Femur (tissue), 1 donor: ENCODE results near the gene RGS17.

Source experiments
- DNase-seq: peaks from one replicate; pipeline ENCODE4 v3.0.0-alpha.2; 2017

The RGS17 gene

GRCh38 chr6:153081914-153082313 lies 49.2 kb downstream of the RGS17 start:
- DNase-seq = no peak

GRCh38 chr6:153076431-153076830 lies 54.7 kb downstream of the RGS17 start:
- no peak for DNase-seq

GRCh38 chr6:153074761-153075160 lies 56.3 kb downstream of the RGS17 start:
- DNase-seq = no peak

GRCh38 chr6:153073841-153074240 lies 57.2 kb downstream of the RGS17 start:
- no peak for DNase-seq

- no peak for DNase-seq
Observed at GRCh38 chr6:153070756-153071155, 60.3 kb downstream of the RGS17 start.

GRCh38 chr6:153069897-153070296 lies 61.2 kb downstream of the RGS17 start:
- no peak for DNase-seq

GRCh38 chr6:153065222-153065621 lies 65.9 kb downstream of the RGS17 start:
- DNase-seq = no peak

- no peak for DNase-seq
Observed at GRCh38 chr6:153063936-153064335, 67.1 kb downstream of the RGS17 start.

GRCh38 chr6:153062516-153062915 lies 68.6 kb downstream of the RGS17 start:
- no peak for DNase-seq

- DNase-seq = no peak
Observed at GRCh38 chr6:153059757-153060156, 71.3 kb downstream of the RGS17 start.

GRCh38 chr6:153059311-153059710 lies 71.8 kb downstream of the RGS17 start:
- no peak for DNase-seq

GRCh38 chr6:153058909-153059308 lies 72.2 kb downstream of the RGS17 start:
- DNase-seq = no peak

GRCh38 chr6:153058291-153058690 lies 72.8 kb downstream of the RGS17 start:
- no peak for DNase-seq

- no peak for DNase-seq
Observed at GRCh38 chr6:153056308-153056707, 74.8 kb downstream of the RGS17 start.

GRCh38 chr6:153051801-153052200 lies 79.3 kb downstream of the RGS17 start:
- DNase-seq = no peak

- DNase-seq = no peak
Observed at GRCh38 chr6:153048631-153049030, 82.5 kb downstream of the RGS17 start.

- DNase-seq = no peak
Observed at GRCh38 chr6:153047386-153047785, 83.7 kb downstream of the RGS17 start.

GRCh38 chr6:153045271-153045670 lies 85.8 kb downstream of the RGS17 start:
- no peak for DNase-seq

GRCh38 chr6:153044295-153044694 lies 86.8 kb downstream of the RGS17 start:
- DNase-seq = no peak

- no peak for DNase-seq
Observed at GRCh38 chr6:153043719-153044118, 87.4 kb downstream of the RGS17 start.

GRCh38 chr6:153038378-153039057 lies 92.6 kb downstream of the RGS17 start:
- no peak for DNase-seq

GRCh38 chr6:153034139-153034538 lies 96.9 kb downstream of the RGS17 start:
- no peak for DNase-seq

- DNase-seq = no peak
Observed at GRCh38 chr6:153032255-153032882, 98.7 kb downstream of the RGS17 start.

GRCh38 chr6:153031335-153031955 lies 99.6 kb downstream of the RGS17 start:
- DNase-seq = no peak
